ENCODE data around the gene BEGAIN.

GRCh38 chr14:100590726-100591452 lies 3.7 kb upstream of the BEGAIN start:
- TF ChIP-seq SMC3 (conservative IDR thresholded peaks at IDR 0.05; ENCODE audit: poor library complexity) = no peak
- no peak for TF ChIP-seq CTCF (IDR thresholded peaks at IDR 0.05; ENCODE audit: poor library complexity, severe bottlenecking)
- no peak for TF ChIP-seq EZH2 (IDR thresholded peaks at IDR 0.05; ENCODE audit: borderline replicate concordance, insufficient read depth, low read length, poor library complexity, severe bottlenecking)
